AG09319 (cell line): ENCODE measurements around the gene GPRC5A.

Source experiments
- DNase-seq: peaks from one replicate; pipeline ENCODE4 v3.0.0-alpha.2; 2010; ENCODE audit warnings: low read depth; ENCODE audit errors: extremely low read depth
- TF ChIP-seq, protein P1 (sequence below): IDR thresholded peaks from 2 replicates; pipeline ENCODE4 v1.5.1; 2011; ENCODE audit warnings: low read depth, mild to moderate bottlenecking, inconsistent platforms, low read length, moderate library complexity

The GPRC5A gene

DNA sequence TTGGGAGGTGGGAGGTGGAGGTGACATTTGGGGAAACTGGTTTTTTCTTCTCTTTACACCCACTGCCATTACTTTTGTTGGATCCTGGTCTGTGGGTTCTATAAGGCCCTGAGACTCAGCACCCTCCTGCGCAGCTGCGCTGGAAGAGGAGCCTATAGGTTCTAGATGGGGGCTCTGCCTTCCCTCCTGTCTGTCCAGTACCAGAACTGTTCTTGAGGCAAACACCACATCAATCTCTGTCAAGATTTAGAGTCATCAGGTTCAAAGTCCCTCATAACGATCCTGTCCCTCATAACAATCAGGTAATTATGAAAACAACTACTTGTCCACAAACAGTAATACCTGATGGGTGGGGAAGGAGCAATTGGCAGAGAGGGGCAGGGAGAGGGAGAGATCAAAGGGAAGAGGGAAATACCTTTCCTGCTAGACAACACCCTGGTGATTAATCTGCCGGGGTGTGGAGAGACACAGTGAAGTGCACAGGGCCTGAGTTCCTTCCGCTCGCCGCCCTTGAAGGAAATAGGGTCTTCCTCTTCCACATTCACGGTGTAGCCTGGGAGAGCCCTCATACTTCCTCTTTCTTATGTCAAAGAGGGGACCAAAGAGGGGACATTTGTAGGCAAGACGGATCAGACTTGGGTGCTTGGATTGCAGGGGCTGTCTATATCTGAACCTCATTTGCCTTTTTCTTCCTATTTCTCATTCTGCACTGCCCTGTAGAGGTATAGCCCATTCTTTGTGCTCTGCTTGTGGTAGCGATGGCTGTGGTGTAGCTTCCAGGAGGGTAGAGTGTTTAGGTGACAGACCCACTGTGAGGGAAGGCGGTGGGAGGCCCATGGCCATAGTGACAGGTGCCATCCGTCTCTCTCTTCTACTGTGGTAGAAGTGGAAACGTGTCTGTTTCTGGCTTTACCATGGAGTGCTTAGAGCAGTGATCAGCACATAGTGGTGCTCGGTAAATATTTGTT, 12.6 kb downstream of the GPRC5A start:
- no peak for DNase-seq
- TF ChIP-seq, protein P1, sequence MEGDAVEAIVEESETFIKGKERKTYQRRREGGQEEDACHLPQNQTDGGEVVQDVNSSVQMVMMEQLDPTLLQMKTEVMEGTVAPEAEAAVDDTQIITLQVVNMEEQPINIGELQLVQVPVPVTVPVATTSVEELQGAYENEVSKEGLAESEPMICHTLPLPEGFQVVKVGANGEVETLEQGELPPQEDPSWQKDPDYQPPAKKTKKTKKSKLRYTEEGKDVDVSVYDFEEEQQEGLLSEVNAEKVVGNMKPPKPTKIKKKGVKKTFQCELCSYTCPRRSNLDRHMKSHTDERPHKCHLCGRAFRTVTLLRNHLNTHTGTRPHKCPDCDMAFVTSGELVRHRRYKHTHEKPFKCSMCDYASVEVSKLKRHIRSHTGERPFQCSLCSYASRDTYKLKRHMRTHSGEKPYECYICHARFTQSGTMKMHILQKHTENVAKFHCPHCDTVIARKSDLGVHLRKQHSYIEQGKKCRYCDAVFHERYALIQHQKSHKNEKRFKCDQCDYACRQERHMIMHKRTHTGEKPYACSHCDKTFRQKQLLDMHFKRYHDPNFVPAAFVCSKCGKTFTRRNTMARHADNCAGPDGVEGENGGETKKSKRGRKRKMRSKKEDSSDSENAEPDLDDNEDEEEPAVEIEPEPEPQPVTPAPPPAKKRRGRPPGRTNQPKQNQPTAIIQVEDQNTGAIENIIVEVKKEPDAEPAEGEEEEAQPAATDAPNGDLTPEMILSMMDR = no peak

DNA sequence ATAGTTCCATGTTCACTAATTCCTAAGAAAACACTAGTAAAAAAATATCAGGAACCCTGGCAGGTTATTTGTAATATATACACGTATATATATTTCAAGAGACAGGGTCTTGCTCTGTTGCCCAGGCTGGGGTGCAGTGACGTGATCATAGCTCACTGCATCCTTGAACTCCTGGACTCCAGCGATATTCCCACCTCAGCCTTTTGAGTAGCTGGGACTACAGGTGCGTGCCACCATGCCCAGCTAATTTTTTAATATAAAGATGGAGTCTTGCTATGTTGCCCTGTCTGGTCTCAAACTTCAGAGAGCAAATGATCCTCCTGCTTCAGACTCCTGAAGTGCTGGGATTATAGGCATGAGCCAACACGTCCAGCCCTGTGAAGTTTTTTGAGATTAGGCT, 16.2 kb downstream of the GPRC5A start:
- TF ChIP-seq, protein P1 = no peak
- DNase-seq = no peak

DNA sequence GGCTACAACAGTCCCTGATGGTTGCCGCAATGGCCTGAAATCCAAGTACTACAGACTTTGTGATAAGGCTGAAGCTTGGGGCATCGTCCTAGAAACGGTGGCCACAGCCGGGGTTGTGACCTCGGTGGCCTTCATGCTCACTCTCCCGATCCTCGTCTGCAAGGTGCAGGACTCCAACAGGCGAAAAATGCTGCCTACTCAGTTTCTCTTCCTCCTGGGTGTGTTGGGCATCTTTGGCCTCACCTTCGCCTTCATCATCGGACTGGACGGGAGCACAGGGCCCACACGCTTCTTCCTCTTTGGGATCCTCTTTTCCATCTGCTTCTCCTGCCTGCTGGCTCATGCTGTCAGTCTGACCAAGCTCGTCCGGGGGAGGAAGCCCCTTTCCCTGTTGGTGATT, 16.9 kb downstream of the GPRC5A start:
- TF ChIP-seq, protein P1 = no peak
- DNase-seq = no peak

GRCh38 chr12:12908711-12909110, 17.3 kb downstream of the GPRC5A start:
- TF ChIP-seq, protein P1 = no peak
- DNase-seq = no peak

- TF ChIP-seq, protein P1 = no peak
- DNase-seq = no peak
Measured at GRCh38 chr12:12909228-12909994, 18.0 kb downstream of the GPRC5A start.

DNA sequence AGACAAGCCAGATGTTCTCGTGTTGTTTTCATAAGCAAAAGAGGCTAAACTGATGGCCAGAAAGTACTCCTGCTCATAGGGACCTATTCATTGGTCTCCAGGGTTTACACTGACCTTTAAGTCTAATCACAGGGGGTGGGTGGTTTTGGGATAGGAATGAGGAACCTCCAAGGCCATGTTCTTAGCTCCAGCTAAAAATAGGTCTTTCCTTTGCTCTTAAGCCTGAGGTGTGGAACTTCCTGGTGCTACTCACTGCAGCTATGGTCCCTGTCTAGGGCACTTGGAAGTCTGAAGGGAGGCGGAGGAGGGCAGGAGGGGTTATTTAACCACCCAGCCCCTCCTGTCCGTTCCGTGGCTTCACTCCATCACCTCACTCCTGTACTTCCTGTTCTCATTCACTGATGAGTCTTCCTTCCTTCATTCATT, 18.6 kb downstream of the GPRC5A start:
- TF ChIP-seq, protein P1 = no peak
- DNase-seq = no peak

GRCh38 chr12:12912711-12913110, 21.3 kb downstream of the GPRC5A start:
- no peak for DNase-seq
- TF ChIP-seq, protein P1 = no peak
